ENCODE results near the gene NDC1. TPM values are rescaled to one million over a fixed set of nuclear protein-coding genes. Genes with fewer than 3 reads are reported as not detected.

The NDC1 gene
- total RNA-seq, 4 donors from 2014 or later, result 1.1 to 11.1 (median 8.0) TPM

DNA sequence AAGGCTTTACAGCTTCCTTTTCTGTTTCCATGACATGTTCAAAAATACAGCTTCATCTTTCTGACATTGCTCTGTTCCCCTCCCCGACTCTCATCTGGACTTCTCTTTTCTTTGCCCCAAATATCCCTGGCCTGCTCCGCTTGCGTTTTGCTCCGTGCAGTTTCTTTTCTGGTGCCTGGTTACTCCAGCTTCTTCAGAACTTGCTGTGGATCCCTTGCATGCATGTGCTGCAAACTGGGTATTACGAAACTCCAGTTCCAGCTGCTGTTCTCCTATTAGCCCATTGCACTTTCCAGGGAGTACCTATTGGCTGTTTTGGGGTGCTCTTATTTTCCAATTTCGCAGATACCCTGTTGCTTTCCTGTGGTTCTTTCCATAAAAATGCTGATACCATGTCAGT, 9.9 kb upstream of the NDC1 start:
- in situ Hi-C loops (cut with MboI; ENCODE audit: low pct_ligation_motif_present in 1 of 4, low pct_unique_long_range_greater_than_20kb in 1 of 4, low sequenced_read_pairs in 3 of 4), result no loop called here
- 87 to 88% methylated on average over 6 of the region's 6 CpGs for WGBS, 2 donors (ENCODE audit: low coverage in 1 of 2)
- DNase-seq, result no peak
- Histone ChIP-seq H3K4me3 (no peak overlapping the region), H3K36me3 (peaks cover 0 to 16% (median 2%) of the 10 kb centered on the region in 4 donors), H3K9me3 (no peaks in the 10 kb centered on the region), H3K4me1 (no peaks in the 10 kb centered on the region), H3K27me3 (no peaks in the 10 kb centered on the region), H3K27ac (no peak overlapping the region)
- intact Hi-C loops (cut with DNase I; ENCODE audit: low total_unique reads), result no loop called here
- TF ChIP-seq EP300 (IDR thresholded peaks at IDR 0.05; ENCODE audit: low read depth) (no peak), POLR2AphosphoS5 (IDR thresholded peaks at IDR 0.05) (no peak), POLR2A (IDR thresholded peaks at IDR 0.05) (no peak), CTCF (IDR thresholded peaks at IDR 0.05) (no peak)

- 84 to 85% methylated on average over 3 of the region's 3 CpGs for WGBS, 2 donors (ENCODE audit: low coverage in 1 of 2)
- Histone ChIP-seq H3K27ac (no peak overlapping the region), H3K4me3 (no peak overlapping the region), H3K36me3 (no peaks in the 10 kb centered on the region), H3K9me3 (peaks cover 11 to 12% of the 10 kb centered on the region in 2 donors), H3K27me3 (no peaks in the 10 kb centered on the region), H3K4me1 (peaks cover 0 to under 1% (median under 1%) of the 10 kb centered on the region in 4 donors)
- TF ChIP-seq POLR2AphosphoS5 (IDR thresholded peaks at IDR 0.05) (no peak), POLR2A (IDR thresholded peaks at IDR 0.05) (no peak), EP300 (IDR thresholded peaks at IDR 0.05; ENCODE audit: low read depth) (no peak), CTCF (IDR thresholded peaks at IDR 0.05) (no peak)
- intact Hi-C loops (cut with DNase I; ENCODE audit: low total_unique reads), result no loop called here
- DNase-seq, result no peak
- in situ Hi-C loops (cut with MboI; ENCODE audit: low pct_ligation_motif_present in 1 of 4, low pct_unique_long_range_greater_than_20kb in 1 of 4, low sequenced_read_pairs in 3 of 4), result no loop called here
Measured at GRCh38 chr1:53842347-53842746, 4.3 kb upstream of the NDC1 start.

DNA sequence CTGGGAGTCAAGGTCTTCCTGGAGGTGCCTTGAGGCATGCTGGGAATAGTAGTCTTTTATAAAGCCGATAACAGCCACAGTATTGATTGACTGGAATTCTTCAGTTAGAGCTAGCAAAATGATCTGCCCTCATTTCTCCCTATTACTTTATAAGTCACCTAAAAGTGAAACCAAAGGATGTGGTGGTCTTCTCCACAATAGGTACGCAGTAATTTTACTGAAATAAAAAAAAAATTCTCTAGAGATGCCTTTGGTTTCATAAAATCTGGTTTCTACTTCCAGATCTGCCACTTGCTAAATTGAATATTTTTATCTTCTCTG, 518 bp upstream of the NDC1 start:
- 7 to 18% methylated on average over 2 of the region's 2 CpGs for WGBS, 2 donors (ENCODE audit: low coverage in 1 of 2)
- Histone ChIP-seq H3K27me3 (no peaks in the 10 kb centered on the region), H3K4me1 (peaks cover 6 to 9% (median 7%) of the 10 kb centered on the region in 4 donors), H3K36me3 (no peaks in the 10 kb centered on the region), H3K27ac (peak overlapping the region; percentile 93 to 97 (median 95)), H3K4me3 (peak overlapping the region in 3 of 4 donors; percentile 68 to 89 (median 78)), H3K9me3 (peaks cover 11 to 12% of the 10 kb centered on the region in 2 donors)
- TF ChIP-seq EP300 (IDR thresholded peaks at IDR 0.05; ENCODE audit: low read depth) (no peak), CTCF (IDR thresholded peaks at IDR 0.05) (no peak), POLR2A (IDR thresholded peaks at IDR 0.05) (no peak), POLR2AphosphoS5 (IDR thresholded peaks at IDR 0.05) (no peak)
- in situ Hi-C loops (cut with MboI; ENCODE audit: low pct_ligation_motif_present in 1 of 4, low pct_unique_long_range_greater_than_20kb in 1 of 4, low sequenced_read_pairs in 3 of 4), result no loop called here
- DNase-seq, result no peak
- intact Hi-C loops (cut with DNase I; ENCODE audit: low total_unique reads), result loop anchor here (5.0 kb wide), 1 partner anchor 404 kb away; no protein-coding TSS in a partner anchor

DNA sequence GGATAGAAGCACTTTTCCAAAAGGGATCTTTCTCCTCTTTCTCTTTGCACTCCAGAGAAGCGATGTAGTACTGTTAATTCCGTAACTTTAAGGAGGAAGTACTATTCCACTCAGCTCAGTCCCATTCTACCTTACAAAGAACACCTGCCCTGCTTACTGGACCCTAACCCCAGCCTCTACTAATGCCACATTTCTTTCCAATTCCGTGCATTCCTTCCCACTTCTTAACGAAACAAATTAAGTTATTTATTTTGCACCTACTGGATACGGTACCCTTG, 511 bp downstream of the NDC1 start:
- Histone ChIP-seq H3K27ac (peak overlapping the region; percentile 93 to 97 (median 95)), H3K4me1 (peaks cover 6 to 9% (median 7%) of the 10 kb centered on the region in 4 donors), H3K9me3 (peaks cover 8 to 9% of the 10 kb centered on the region in 2 donors), H3K4me3 (peak overlapping the region; percentile 59 to 89 (median 73)), H3K36me3 (no peaks in the 10 kb centered on the region), H3K27me3 (no peaks in the 10 kb centered on the region)
- TF ChIP-seq POLR2AphosphoS5 (IDR thresholded peaks at IDR 0.05) (no peak), POLR2A (IDR thresholded peaks at IDR 0.05) (no peak), CTCF (IDR thresholded peaks at IDR 0.05) (no peak), EP300 (IDR thresholded peaks at IDR 0.05; ENCODE audit: low read depth) (no peak)
- intact Hi-C loops (cut with DNase I; ENCODE audit: low total_unique reads), result loop anchor here (5.0 kb wide), 1 partner anchor 405 kb away; no protein-coding TSS in a partner anchor
- in situ Hi-C loops (cut with MboI; ENCODE audit: low pct_ligation_motif_present in 1 of 4, low pct_unique_long_range_greater_than_20kb in 1 of 4, low sequenced_read_pairs in 3 of 4), result no loop called here
- WGBS, 2 donors (ENCODE audit: low coverage in 1 of 2), result 0 to 1% methylated on average over 5 of the region's 5 CpGs
- no peak for DNase-seq

Data from transverse colon (tissue), 4 donors.